ENCODE results near the gene PRKN.

DNA sequence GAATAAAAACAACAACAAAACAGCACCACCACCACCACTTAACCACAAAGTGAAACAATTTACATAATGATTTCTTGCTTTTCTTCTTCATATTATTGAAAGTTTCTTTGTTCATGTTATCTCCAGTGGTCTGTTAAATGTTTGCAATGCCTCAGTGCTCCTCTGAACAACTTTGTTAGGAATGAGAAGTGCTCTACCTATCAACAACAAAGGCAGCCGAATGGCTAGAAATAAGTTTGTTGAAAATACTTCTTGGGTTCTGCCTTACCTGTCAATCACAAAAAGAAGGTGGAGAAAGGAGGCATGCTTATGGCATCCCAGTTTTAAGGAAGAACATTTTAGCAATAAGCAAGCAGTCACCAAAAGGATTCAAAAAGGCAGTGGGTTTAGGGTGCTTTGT is 490.2 kb downstream of the PRKN start:
- TF ChIP-seq HDGF (IDR thresholded peaks at IDR 0.05; ENCODE audit: borderline replicate concordance) (no peak), ZNF384 (IDR thresholded peaks at IDR 0.05) (no peak), NFRKB (IDR thresholded peaks at IDR 0.05) (no peak), FOXM1 (IDR thresholded peaks at IDR 0.05; ENCODE audit: borderline replicate concordance) (no peak), ARNT (IDR thresholded peaks at IDR 0.05) (no peak), BHLHE40 (IDR thresholded peaks at IDR 0.05; ENCODE audit: borderline replicate concordance) (no peak), TARDBP (IDR thresholded peaks at IDR 0.05) (no peak), SP1 (IDR thresholded peaks at IDR 0.05) (no peak), L3MBTL2 (conservative IDR thresholded peaks at IDR 0.05) (no peak), ELF4 (IDR thresholded peaks at IDR 0.05) (no peak)
- TF ChIP-seq, protein P1, sequence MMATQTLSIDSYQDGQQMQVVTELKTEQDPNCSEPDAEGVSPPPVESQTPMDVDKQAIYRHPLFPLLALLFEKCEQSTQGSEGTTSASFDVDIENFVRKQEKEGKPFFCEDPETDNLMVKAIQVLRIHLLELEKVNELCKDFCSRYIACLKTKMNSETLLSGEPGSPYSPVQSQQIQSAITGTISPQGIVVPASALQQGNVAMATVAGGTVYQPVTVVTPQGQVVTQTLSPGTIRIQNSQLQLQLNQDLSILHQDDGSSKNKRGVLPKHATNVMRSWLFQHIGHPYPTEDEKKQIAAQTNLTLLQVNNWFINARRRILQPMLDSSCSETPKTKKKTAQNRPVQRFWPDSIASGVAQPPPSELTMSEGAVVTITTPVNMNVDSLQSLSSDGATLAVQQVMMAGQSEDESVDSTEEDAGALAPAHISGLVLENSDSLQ (IDR thresholded peaks at IDR 0.05): peak; percentile 81

Measured in HEK293T (cell line).